KOPT-K1 (cell line): Measurements from ENCODE around the gene ERAP2.
"Not testable (repeated sequence)": the region's sequence is repeated elsewhere in the genome, so short reads cannot be mapped to it uniquely, and the experiment has no call there.

Source experiments
- H3K27ac ChIP-seq: fragments of 200-600 bp; sonication (generic); 2 replicates; pipeline ENCODE4 v1.5.1; 2016; ENCODE audit warnings: antibody characterized with exemption, mild to moderate bottlenecking, low read depth, low read length; ENCODE audit not compliant: poor library complexity, severe bottlenecking
- H3K36me3 ChIP-seq: fragments of 200-600 bp; sonication (generic); 2 replicates; pipeline ENCODE4 v1.5.1; 2017; ENCODE audit warnings: antibody characterized with exemption, mild to moderate bottlenecking, low read length, moderate library complexity; ENCODE audit not compliant: insufficient read depth
- H3K9me3 ChIP-seq: fragments of 200-600 bp; sonication (generic); 2 replicates; pipeline ENCODE4 v1.5.1; 2017; ENCODE audit warnings: antibody characterized with exemption, low read length, mild to moderate bottlenecking; ENCODE audit not compliant: insufficient read depth, poor library complexity, severe bottlenecking

The ERAP2 gene

GRCh38 chr5:96876292-96876850 lies at the start of gene ERAP2:
Gene ERAP2 (plus strand): TSS chr5:96876500. CDS start chr5:96879686, 3,186 bp downstream.
- no peaks in the 10 kb centered on the region for H3K9me3 ChIP-seq
- H3K36me3 ChIP-seq = peaks cover 26% of the 10 kb centered on the region
- peak within 1 kb of the TSS; percentile 88 for H3K27ac ChIP-seq

GRCh38 chr5:96829297-96829696 lies 47.0 kb upstream of the ERAP2 start:
- no peak overlapping the region for H3K27ac ChIP-seq
- no peaks in the 10 kb centered on the region for H3K36me3 ChIP-seq
- no peaks in the 10 kb centered on the region for H3K9me3 ChIP-seq

GRCh38 chr5:96834016-96834415 lies 42.3 kb upstream of the ERAP2 start:
- Histone ChIP-seq H3K27ac (no peak overlapping the region), H3K36me3 (no peaks in the 10 kb centered on the region), H3K9me3 (no peaks in the 10 kb centered on the region)

- Histone ChIP-seq H3K9me3 (no peaks in the 10 kb centered on the region), H3K27ac (peak overlapping the region; percentile 42), H3K36me3 (no peaks in the 10 kb centered on the region)
Measured at GRCh38 chr5:96835791-96836191, 40.5 kb upstream of the ERAP2 start.

GRCh38 chr5:96836817-96837216 lies 39.5 kb upstream of the ERAP2 start:
- Histone ChIP-seq H3K27ac (no peak overlapping the region), H3K36me3 (no peaks in the 10 kb centered on the region), H3K9me3 (no peaks in the 10 kb centered on the region)

GRCh38 chr5:96837303-96837702 lies 39.0 kb upstream of the ERAP2 start:
- Histone ChIP-seq H3K36me3 (no peaks in the 10 kb centered on the region), H3K27ac (no peak overlapping the region), H3K9me3 (no peaks in the 10 kb centered on the region)

- H3K27ac ChIP-seq = no peak overlapping the region
- no peaks in the 10 kb centered on the region for H3K36me3 ChIP-seq
- no peaks in the 10 kb centered on the region for H3K9me3 ChIP-seq
Measured at GRCh38 chr5:96838201-96839070, 37.9 kb upstream of the ERAP2 start.

- no peak overlapping the region for H3K27ac ChIP-seq
- H3K9me3 ChIP-seq = no peaks in the 10 kb centered on the region
- H3K36me3 ChIP-seq = no peaks in the 10 kb centered on the region
Measured at GRCh38 chr5:96839071-96839592, 37.2 kb upstream of the ERAP2 start.

GRCh38 chr5:96841931-96842330 lies 34.4 kb upstream of the ERAP2 start:
- not testable (repeated sequence) for H3K27ac ChIP-seq, H3K9me3 ChIP-seq

GRCh38 chr5:96843140-96843539 lies 33.2 kb upstream of the ERAP2 start:
- peak overlapping the region; percentile 37 for H3K27ac ChIP-seq
- H3K36me3 ChIP-seq = no peaks in the 10 kb centered on the region
- H3K9me3 ChIP-seq = no peaks in the 10 kb centered on the region

More at GRCh38 chr5:96841931-96842330, 34.4 kb upstream of the ERAP2 start:
- H3K36me3 ChIP-seq = not testable (repeated sequence)

GRCh38 chr5:96844481-96844990 lies 31.8 kb upstream of the ERAP2 start:
- Histone ChIP-seq H3K36me3 (no peaks in the 10 kb centered on the region), H3K27ac (peak overlapping the region; percentile 37), H3K9me3 (peaks cover 6% of the 10 kb centered on the region)

GRCh38 chr5:96851312-96852062 lies 24.8 kb upstream of the ERAP2 start:
- Histone ChIP-seq H3K36me3 (no peaks in the 10 kb centered on the region), H3K27ac (no peak overlapping the region), H3K9me3 (peaks cover 10% of the 10 kb centered on the region)

- peaks cover 10% of the 10 kb centered on the region for H3K9me3 ChIP-seq
Measured at GRCh38 chr5:96852759-96853158, 23.5 kb upstream of the ERAP2 start.

GRCh38 chr5:96854067-96854466 lies 22.2 kb upstream of the ERAP2 start:
- peaks cover 8% of the 10 kb centered on the region for H3K9me3 ChIP-seq
- H3K27ac ChIP-seq = no peak overlapping the region
- no peaks in the 10 kb centered on the region for H3K36me3 ChIP-seq

More at GRCh38 chr5:96852759-96853158, 23.5 kb upstream of the ERAP2 start:
- no peaks in the 10 kb centered on the region for H3K36me3 ChIP-seq
- H3K27ac ChIP-seq = no peak overlapping the region
